GM12878 (cell line): ENCODE data around the gene ATP6AP2. TPM values are rescaled to one million over a fixed set of nuclear protein-coding genes. Genes with fewer than 3 reads are reported as not detected.

Experiments
- CEBPZ ChIP-seq: fragments of 150-350 bp; IDR thresholded peaks from 2 replicates; pipeline ENCODE4 v1.6.1; 2016; ENCODE audit warnings: low read depth, low read length
- CREM ChIP-seq: IDR thresholded peaks from 2 replicates; pipeline ENCODE4 v1.6.1; 2014; ENCODE audit warnings: antibody characterized with exemption, low read depth
- IRF5 ChIP-seq: fragments of 450-650 bp; IDR thresholded peaks from 2 replicates; pipeline ENCODE4 v1.6.1; 2017; ENCODE audit warnings: borderline replicate concordance
- NFYB ChIP-seq: IDR thresholded peaks from 2 replicates; pipeline ENCODE4 v1.6.1; 2011; ENCODE audit warnings: low read depth, mild to moderate bottlenecking, low read length, improper control_type of control experiment, moderate library complexity; ENCODE audit not compliant: insufficient read depth
- NR2F1 ChIP-seq: fragments of 450-650 bp; conservative IDR thresholded peaks from 2 replicates; pipeline ENCODE4 v1.6.1; 2017; ENCODE audit warnings: mild to moderate bottlenecking
- PKNOX1 ChIP-seq: fragments of 450-650 bp; IDR thresholded peaks from 2 replicates; pipeline ENCODE4 v1.6.1; 2016; ENCODE audit warnings: mild to moderate bottlenecking
- PML ChIP-seq: IDR thresholded peaks from 2 replicates; pipeline ENCODE4 v1.6.1; 2012; ENCODE audit warnings: low read length, inconsistent platforms
- polyA plus RNA-seq, 11 experiments: library from polyadenylated mRNA; depleted of rRNA in 4 of 11; unstranded in 6 of 11; stranded (reverse) in 5 of 11; fragments of >200 nt; fragmentation: Nextera tagmentation in 4 of 11; fragmentation: Illumina TruSeq in 1 of 11; extraction: Ambion mirVana in 4 of 11; extraction: Trizol in 1 of 11; gene quantifications; 1 replicate in 1 of 11; 2 replicates in 10 of 11; pipeline versions ENCODE4 v1.2.1 to v1.2.3, GENCODE V29; 2011 to 2016; ENCODE audit warnings: inconsistent platforms in 2 of 11, missing spikeins in 2 of 11, low read depth in 1 of 11
- total RNA-seq, 4 experiments: library from RNA; depleted of rRNA in 3 of 4; stranded (reverse); fragments of >200 nt in 3 of 4; fragmentation: Illumina TruSeq in 1 of 4; extraction: Trizol in 1 of 4; gene quantifications; 2 replicates each; pipeline versions ENCODE4 v1.2.1 to v1.2.3, GENCODE V29; 2013 to 2021
- TF ChIP-seq, protein P1 (sequence below): fragments of 450-650 bp; conservative IDR thresholded peaks from 2 replicates; pipeline ENCODE4 v1.6.1; 2017; ENCODE audit warnings: mild to moderate bottlenecking, moderate library complexity

Gene ATP6AP2
- total and polyA plus RNA-seq, 10 of the 15 experiments (the other 5 are each of a cell fraction or from before 2014, with no cell fraction given), result 36.3 to 141 (median 56.0) TPM

DNA sequence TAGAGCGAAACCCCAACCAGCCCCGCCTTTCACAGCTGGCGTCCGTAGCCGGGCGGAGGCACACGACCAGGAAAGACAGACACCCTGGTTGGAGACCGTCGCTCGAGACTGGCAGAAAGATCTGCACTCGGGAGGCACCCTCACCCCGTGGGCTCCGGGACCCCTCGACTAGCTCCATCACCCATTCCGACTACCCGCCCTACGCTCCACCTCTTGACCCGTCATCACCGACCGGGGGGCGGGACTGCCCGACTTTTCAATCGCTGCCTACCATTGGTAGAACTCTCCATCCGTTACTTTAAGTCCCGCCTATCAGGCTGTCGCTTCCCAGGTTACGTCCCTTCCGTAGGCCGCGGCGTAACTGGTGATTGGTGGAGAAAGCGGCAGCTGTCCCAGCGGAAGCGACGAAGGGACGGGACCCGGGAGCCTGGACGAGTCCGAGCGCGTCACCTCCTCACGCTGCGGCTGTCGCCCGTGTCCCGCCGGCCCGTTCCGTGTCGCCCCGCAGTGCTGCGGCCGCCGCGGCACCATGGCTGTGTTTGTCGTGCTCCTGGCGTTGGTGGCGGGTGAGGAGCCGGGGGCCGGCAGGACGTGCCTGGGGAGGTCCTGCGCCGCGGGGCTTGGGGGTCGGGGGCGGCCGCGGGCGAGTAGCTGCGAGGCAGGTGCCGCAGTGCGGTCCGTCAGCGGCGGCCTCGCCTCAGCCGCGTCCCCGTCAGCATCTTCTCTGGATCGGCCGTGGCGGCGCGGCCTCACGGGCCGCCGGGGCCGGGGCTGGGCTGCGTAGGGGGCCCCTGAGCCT lies at the start of gene ATP6AP2 (continued):
- TF ChIP-seq CEBPZ (0 out of 2 replicates have a peak, but pooled peaks have one; percentile 48), IRF5 (no peak), PKNOX1 (peak; percentile 98), CREM (peak; percentile 89), PML (no peak), NR2F1 (peak; percentile 80), NFYB (peak; percentile 73; the same call in 1 of the 2 replicates)
- TF ChIP-seq, protein P1, sequence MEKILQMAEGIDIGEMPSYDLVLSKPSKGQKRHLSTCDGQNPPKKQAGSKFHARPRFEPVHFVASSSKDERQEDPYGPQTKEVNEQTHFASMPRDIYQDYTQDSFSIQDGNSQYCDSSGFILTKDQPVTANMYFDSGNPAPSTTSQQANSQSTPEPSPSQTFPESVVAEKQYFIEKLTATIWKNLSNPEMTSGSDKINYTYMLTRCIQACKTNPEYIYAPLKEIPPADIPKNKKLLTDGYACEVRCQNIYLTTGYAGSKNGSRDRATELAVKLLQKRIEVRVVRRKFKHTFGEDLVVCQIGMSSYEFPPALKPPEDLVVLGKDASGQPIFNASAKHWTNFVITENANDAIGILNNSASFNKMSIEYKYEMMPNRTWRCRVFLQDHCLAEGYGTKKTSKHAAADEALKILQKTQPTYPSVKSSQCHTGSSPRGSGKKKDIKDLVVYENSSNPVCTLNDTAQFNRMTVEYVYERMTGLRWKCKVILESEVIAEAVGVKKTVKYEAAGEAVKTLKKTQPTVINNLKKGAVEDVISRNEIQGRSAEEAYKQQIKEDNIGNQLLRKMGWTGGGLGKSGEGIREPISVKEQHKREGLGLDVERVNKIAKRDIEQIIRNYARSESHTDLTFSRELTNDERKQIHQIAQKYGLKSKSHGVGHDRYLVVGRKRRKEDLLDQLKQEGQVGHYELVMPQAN, result peak; percentile 31; the same call in 1 of the 2 replicates
